EH (cell line): Measurements from ENCODE around the gene DNAH7.
A peak's percentile ranks its signal among the peaks of the same experiment; 100 is the strongest.

Source experiments
- DNase-seq: peaks from one replicate; pipeline ENCODE4 v3.0.0-alpha.2; 2015; ENCODE audit warnings: low read depth

Gene DNAH7

GRCh38 chr2:195863121-195863520 lies 205.5 kb downstream of the DNAH7 start:
- no peak for DNase-seq

DNA sequence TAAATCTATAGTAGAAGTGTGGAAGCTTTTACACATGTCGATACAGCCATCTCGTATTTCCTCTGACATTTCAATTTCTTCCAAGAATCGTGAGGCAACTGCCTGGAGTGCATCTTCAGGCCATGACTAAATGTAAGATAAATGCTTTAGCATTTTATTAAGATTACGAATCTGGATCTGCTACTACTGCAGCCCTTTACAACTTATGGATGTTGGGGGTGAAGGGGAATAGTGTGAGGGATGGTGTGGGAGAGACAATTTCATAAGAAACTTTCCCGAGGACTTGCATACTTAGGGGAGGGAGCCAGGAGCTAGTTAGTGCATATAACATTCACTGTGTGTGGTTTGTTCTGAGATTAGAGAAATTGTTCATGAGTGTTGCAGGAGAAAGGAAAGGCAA lies 206.8 kb downstream of the DNAH7 start:
- peak; percentile 83 for DNase-seq

GRCh38 chr2:195859513-195859912 lies 209.1 kb downstream of the DNAH7 start:
- no peak for DNase-seq

DNA sequence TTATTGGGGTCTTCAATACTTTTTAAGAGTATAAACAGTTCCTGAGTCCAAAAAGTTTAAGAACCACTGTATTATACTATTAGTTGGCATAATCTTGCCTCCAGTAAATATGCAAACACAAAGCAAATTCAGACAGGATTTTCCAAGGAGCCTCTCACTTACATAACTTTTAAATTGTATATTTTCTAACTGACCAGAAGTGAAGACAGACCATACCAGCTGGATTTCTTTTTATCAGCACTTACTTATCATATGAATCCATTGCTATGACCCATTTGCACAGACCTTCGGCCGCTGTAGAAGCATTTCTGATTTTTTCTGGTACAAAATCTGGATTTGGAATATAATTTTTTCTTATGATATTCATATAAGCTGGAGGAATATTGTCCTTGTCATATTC lies 211.5 kb downstream of the DNAH7 start:
- DNase-seq, result no peak

GRCh38 chr2:195850764-195851163 lies 217.9 kb downstream of the DNAH7 start:
- DNase-seq, result no peak

DNA sequence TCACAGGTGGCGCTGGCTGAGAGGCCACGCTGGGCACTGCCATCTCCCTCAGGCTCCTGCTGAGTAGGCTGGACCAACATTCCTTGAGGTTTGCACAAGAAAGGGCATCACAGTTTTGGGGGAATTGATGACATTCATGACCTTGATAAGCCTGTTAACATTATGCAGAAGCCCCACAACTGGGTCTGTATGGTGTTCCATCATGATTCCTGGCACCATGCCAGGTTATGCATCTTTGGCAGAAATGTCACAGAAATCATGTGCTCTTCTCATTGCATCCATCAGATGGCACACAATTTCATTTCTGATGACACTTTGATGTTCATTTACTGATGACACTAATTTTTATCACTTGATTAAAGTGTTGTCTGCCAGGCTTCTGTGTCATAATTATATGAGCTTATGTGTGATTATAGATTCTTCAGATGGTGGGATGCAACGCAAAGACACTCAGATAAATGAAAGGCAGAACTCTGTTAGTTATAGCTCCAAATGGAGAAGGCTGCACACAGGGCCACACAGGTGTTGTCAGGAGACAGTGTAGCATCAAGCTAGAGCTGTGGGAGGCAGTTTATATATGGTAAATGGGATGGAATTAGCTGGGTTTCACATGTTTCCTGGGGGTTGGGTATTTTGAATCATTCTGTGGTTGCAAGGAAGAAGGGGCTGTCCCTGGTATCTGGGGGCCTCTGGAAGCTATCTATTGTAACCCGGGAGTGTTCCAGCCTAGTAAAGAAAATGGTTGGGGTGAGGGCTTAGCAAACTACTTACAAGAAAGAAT lies 220.3 kb downstream of the DNAH7 start:
- no peak for DNase-seq

GRCh38 chr2:195842932-195843331 lies 225.7 kb downstream of the DNAH7 start:
- no peak for DNase-seq

- no peak for DNase-seq
Observed at GRCh38 chr2:195838002-195838401, 230.6 kb downstream of the DNAH7 start.

DNA sequence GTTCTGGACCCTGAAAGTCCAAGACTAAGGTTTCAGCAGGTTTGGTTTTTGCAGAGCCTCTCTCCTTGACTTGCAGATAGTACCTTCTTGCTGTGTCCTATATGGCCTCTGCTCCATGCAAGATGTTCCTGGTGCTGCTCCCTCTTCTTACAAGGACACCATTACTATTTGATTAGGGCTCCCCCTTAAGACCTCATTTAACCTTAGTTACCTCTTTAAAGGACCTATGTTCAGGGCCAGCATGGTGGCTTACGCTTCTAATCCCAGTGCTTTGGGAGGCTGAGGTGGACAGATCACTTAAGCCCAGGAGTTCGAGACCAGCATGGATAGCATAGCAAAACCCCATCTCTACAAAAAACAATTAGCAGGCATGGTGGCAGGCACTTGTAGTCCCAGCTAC lies 232.6 kb downstream of the DNAH7 start:
- no peak for DNase-seq

DNA sequence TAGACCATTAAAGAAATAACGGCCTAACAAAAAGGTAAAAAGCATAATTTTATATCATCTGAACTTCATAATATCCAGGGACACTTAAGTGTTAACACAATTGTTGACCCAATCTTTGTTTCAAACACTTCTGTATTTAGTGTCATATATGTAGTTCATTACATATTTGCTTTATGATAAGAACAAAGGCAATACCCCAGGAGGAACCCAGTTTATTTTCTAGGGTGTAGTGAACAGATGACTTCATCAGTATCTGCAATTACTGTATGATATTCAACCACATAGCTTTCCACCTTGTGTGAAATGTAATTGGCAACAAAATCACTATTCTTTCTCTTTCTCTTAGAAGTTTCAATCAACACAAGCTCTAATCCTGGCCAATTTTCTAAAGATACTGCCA lies 233.8 kb downstream of the DNAH7 start:
- DNase-seq, result no peak

- DNase-seq, result peak; percentile 43
Observed at GRCh38 chr2:195830968-195831950, 237.4 kb downstream of the DNAH7 start.

GRCh38 chr2:195824478-195824877 lies 244.2 kb downstream of the DNAH7 start:
- no peak for DNase-seq

- DNase-seq, result no peak
Observed at GRCh38 chr2:195823206-195823605, 245.4 kb downstream of the DNAH7 start.

- DNase-seq, result no peak
Observed at GRCh38 chr2:195821566-195821932, 247.1 kb downstream of the DNAH7 start.

DNA sequence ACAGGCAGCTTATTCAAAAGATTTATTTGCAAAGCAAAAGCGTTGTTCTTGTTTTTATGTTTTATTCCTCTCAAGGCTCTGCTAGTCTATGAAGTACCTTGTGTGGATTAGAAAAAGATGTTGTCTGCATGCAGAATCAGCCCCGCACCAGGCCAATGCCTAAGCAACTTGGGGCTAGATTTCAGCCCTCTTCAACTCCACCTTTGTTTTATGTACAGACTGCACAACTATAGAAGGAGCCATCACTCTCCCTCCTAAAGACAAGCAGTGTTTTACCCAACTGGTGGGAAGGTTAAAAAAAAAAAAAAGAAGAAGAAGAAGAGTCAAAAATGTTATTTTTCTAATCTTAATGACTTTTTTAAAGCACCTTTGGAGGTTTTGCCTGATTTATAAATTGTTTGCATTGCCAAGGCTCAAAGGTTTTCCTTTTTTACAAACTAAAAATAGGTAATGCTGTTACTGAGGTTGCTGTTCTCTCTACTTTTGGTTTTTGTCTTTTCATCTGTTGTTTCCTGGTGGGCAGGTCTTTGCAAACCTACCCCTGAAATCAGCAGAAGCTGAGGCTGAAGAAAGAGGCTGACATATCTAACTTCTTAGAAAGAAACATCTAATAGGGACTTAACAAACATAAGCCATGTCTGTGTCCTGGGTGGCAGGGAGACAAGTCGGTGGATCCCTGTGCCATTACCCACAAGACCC lies 247.6 kb downstream of the DNAH7 start:
- DNase-seq, result no peak

DNA sequence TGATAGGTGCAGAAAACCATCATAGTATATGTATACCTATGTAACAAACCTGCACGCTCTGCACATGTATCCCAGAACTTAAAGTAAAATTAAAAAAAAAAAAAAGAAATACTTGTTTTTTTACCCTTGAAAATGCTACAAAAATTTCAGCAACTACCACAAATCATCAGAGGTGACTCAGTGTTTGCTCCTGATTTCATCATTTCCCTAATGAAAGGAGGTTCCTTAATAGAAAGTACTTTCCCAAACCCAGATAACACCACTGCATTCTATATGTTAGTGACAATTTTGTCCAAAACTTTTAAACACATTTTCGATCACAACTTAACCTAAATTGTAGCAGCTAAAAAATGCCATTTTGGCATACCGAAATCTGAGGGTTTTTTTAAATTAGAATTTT lies 248.3 kb downstream of the DNAH7 start:
- DNase-seq, result peak; percentile 78

GRCh38 chr2:195819276-195819675 lies 249.4 kb downstream of the DNAH7 start:
- DNase-seq, result no peak

DNA sequence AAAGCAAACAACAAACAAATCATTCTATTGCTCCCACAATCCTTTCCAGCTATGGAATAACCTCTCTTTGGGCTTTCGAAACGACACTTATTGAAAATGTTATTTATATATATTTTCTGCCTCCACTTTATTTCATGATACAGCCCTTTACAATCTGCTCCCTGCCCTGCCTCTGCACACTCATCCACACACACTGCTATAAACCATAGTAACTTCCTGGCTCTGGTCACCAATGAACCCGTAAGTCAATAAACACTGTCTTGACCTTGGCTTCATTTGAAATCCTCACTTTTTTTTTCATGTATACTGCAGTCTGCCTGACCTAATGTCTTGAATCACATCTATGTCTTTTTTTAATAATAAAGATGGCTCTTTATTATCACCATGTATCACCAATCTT lies 250.1 kb downstream of the DNAH7 start:
- peak; percentile 79 for DNase-seq

DNA sequence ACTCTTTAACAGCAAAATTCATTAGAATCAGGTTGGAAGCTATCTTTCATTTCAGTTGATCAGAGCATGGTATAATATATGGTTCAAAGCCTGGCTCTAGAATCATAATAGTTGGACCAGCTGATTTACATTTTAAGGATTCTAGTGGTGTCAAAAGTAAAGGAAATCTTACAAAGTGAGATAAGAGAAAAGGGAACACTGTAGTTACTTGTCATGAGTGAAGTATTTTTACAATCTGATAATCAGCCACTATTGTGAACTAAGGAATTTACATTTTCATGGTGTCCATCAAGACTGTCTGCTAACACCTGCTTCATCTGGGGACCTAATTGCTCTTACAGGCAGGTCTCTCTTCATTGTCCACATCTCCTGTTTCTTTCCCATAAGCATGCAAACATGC lies 250.5 kb downstream of the DNAH7 start:
- DNase-seq, result no peak

- no peak for DNase-seq
Observed at GRCh38 chr2:195815083-195815482, 253.6 kb downstream of the DNAH7 start.

- peak; percentile 28 for DNase-seq
Observed at GRCh38 chr2:195813421-195813820, 255.2 kb downstream of the DNAH7 start.

- DNase-seq, result no peak
Observed at GRCh38 chr2:195810340-195811098, 258.1 kb downstream of the DNAH7 start.
